Adrenal gland (tissue), 5 donors: ENCODE data around the gene SLC25A43.

Experiments used
- CTCF ChIP-seq, 6 experiments: fragments of 450-650 bp in 4 of 6; fragments of 200-600 bp in 2 of 6; sonication (generic) in 1 of 6; IDR thresholded peaks; 1 replicate in 5 of 6; 2 replicates in 1 of 6; pipeline versions ENCODE4 v1.5.1 to v1.8.0; 2016 to 2021; ENCODE audit warnings: antibody characterized with exemption in 6 of 6, mild to moderate bottlenecking in 2 of 6, moderate library complexity in 1 of 6
- POLR2A ChIP-seq, 2 donors: fragments of 450-650 bp; IDR thresholded peaks; one replicate each; pipeline ENCODE4 v1.6.1; 2017; ENCODE audit warnings: antibody characterized with exemption in 2 of 2, mild to moderate bottlenecking in 2 of 2, moderate library complexity in 1 of 2
- donor health status: DM: no; HTN: no; CAD: no.

GRCh38 chrX:119391279-119391678, 7.9 kb upstream of the SLC25A43 start:
- TF ChIP-seq POLR2A (IDR thresholded peaks at IDR 0.05) (no peak), CTCF (IDR thresholded peaks at IDR 0.05) (peak in 1 of 6 experiments; percentile 21)
